NCI-H1092 treated with DMSO at 0.1 percent for 48 hours (cell line): Measurements from ENCODE around the gene SMYD3.

Source experiments
- DNase-seq: peaks from one replicate; lab custom pipeline; 2025; lab: John Stamatoyannopoulos, UW

The SMYD3 gene

GRCh38 chr1:245872475-245872874 lies 634.6 kb downstream of the SMYD3 start:
- DNase-seq = no peak

DNA sequence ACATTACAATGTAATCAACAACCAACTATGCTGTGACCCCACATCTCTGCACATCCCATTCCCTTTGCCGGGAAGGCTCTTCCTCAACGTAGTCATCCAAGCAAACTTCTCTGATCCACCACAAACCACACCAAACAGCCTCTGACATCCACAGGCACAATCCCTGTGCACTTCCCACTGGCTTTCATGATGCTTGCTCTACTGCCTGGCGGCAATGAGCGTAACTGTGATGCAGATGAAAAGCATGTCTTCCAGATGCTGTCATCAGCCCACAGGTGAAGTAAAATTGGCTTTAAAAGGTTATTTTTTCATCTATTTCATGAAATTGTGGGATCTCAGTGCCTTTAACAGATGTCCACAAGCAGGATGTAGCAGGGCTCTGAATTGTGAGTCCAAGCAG lies 635.2 kb downstream of the SMYD3 start:
- no peak for DNase-seq

DNA sequence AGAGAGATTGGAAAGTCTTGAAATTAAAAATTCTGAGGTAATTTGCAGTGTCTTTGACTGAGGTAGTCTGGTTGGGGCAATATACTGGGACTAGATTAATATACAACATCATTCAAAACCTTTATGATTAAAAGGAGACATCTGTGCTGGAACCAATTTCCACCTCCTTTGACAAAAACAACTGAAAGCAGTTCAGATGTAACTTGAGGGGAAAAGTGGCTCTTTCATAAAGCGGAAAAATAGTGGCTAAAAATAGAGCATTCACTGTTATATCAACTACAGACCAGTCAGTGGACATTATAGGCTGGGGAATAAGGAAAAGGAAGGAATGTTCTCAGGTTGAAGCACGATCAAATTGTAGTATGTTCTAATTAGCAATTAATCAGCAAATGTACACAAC lies 635.9 kb downstream of the SMYD3 start:
- no peak for DNase-seq

GRCh38 chr1:245870698-245871097 lies 636.4 kb downstream of the SMYD3 start:
- no peak for DNase-seq

DNA sequence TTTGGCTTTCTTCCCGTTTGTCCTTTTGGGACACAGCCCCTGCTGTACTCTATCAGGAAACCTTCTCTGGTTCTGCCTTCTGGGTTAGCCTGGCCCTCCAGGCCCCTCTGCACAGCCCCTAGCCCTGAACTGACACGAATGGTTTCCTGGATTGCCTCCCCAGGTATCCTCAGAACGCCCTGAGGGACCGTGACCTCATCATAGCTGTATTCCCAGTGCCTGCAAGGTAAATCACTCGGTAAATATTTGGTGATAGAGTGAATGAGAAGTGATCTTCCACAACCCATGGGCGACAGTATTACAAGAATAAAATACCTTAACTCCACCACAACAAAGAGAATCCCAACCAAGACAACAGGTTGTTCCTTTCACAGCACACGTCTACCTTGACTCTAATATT lies 637.2 kb downstream of the SMYD3 start:
- no peak for DNase-seq

DNA sequence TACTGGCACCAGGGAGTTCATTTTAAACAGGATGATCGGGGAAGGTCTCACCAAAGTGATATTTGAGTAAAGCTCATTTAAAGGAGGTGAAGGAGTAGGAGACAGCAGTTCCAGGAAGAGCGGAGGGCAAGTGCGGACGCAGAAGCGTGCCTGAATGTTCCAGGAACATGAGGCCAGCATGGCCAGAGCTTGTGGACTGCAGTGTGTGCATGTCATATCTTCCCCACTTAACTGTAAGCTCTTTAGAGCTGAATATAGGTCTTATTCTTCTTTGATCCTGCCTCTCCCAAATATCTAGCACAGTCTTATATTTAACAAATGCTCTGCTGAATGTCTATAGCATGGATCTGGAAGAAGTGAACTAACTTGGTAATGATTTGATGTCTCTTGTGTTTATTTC lies 639.3 kb downstream of the SMYD3 start:
- no peak for DNase-seq

- DNase-seq = no peak
These were observed 642.2 kb downstream of the SMYD3 start for GRCh38 chr1:245864872-245865271.

- DNase-seq = no peak
These were observed 643.4 kb downstream of the SMYD3 start for GRCh38 chr1:245863566-245864184.

- DNase-seq = no peak
These were observed 644.1 kb downstream of the SMYD3 start for GRCh38 chr1:245862812-245863540.

DNA sequence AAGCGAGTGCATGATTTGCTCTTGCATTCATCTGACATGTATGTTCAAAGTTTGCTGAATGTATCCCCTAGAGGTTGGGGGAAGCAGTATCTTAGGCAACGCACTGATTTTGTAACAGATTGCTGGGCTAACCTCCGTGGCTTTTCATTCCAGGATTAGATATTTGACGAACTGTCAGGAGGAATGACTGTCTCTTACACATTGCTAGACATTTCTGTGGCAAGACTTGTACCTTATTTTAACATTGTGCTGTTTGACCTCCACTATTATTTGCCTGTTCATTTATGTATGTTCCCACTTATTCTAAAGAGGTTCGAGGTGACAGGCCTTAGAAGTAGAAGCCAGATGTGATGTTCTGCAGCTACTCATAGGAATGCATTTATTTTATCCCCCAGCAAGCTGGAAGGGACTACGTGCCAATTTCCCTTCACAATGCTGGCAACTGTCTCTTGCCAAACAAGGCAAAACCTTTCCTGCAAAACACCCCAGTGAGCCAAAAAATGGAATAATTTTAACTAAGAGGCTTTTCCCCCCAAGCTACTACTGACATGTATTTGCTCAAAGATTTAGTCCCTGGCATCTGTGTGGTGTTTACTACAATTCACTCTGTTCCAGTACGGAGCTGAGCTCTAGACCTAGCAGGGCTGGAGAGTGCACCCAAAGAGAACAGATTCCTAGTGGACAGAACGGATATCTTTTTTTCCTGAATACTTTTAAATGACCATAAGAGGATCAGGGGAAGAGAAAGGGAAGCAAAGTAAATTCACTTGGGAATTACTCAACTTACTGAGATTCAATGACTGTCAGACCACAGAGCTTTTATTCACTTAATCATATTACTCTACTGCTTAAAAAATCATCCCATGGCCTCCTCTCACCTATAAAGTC lies 646.2 kb downstream of the SMYD3 start:
- no peak for DNase-seq

- no peak for DNase-seq
These were observed 647.5 kb downstream of the SMYD3 start for GRCh38 chr1:245859493-245860114.

DNA sequence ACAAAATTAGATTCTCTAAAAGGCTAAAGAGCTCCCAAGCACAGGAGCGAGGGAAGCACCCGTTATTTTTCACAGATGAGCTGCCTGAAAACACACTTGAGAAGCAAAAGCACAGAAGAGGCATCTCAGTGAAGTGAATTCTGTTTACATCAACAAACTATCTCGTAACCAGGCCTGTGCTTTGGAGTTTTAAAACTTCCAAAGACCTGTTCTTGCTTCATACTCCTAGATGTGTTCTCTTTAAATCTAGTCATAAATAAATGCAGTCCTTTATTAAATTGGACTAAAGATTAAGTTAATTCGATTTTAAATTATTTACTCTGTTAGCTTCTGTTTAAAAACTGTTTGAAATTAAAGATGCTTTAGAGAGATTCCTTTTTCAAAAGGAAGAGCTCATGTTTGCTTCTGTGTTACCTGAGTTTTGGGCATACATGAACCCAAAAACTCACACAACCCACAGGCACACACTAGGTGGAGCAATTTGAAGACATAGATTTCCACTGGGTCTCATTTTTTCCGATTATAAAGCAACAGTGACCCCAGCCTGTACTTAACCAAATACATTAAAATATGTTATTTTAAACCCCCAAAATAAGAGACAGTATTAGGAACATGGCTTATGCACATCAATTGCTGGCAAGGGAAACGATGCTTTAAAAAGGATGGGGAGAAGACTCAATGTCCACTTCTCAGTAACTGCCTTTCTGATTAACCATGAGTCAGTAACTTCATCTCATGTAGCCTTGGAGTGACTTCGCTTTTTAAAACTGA lies 648.2 kb downstream of the SMYD3 start:
- DNase-seq = peak; percentile 13

GRCh38 chr1:245858022-245858721 lies 648.9 kb downstream of the SMYD3 start:
- no peak for DNase-seq

DNA sequence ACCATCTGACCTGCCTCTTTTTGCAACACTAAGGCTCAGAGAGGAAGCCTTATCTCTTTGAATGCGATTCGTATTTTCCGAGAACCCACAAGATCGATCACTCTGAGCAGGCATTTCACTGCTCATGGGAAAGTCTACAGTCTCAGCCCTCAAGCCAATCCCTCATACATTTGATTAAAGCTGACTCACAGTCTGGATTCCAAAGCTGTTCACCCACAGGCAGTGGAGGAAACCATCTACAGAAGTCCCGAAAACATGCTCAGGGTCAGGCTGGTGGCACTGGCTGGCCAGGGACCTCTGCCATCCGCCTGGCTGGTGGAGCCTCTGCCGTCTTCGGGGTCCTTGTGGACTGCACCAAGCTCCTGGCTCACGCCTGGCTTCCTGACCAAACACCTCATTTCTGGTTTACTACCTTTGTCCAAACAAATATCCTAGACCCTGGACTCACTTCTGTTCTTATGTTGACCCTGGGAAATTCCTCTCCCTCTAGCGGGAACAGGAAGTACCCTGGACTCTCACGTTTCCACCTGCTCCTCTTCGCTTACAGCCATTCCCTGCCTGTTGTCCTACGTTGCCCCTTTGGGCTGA lies 650.0 kb downstream of the SMYD3 start:
- no peak for DNase-seq

GRCh38 chr1:245855846-245856730 lies 651.0 kb downstream of the SMYD3 start:
- no peak for DNase-seq

GRCh38 chr1:245853291-245853690 lies 653.8 kb downstream of the SMYD3 start:
- DNase-seq = no peak

DNA sequence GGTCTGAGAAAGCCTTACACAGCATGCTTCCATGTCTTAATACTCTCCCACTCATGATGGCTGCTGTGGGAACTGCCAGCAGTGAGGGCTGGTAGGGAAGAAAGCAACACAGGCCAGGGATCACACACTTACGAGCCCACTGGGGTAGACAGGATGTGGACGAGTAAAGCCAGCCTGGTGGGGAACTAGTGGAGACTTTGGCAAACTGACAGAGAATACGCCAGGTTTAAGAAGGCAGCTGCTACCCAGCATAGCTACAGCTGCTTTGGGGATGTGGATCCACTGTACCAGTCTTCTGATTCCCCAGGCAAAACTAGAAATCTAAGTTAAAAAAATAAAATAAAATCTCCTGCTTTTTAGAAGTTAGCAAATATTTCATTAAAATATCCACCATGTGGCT lies 664.0 kb downstream of the SMYD3 start:
- no peak for DNase-seq

DNA sequence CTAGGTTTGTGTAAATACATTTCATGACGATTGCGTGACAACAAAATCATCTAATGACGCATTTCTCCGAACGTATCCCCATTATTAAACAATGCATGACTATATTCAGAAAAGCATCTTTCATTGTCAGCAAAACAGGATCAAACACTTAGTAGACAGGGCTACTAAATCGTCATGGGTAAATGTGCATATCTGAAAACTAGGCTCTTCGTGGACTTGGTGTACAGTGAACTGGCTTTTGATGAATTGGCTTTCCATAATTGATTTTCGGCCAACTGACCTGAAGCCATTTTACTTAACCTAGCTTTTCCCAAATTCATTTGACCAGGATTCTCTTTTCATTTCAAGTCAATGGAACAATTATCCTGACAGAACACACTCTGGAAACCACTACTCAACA lies 665.0 kb downstream of the SMYD3 start:
- no peak for DNase-seq

DNA sequence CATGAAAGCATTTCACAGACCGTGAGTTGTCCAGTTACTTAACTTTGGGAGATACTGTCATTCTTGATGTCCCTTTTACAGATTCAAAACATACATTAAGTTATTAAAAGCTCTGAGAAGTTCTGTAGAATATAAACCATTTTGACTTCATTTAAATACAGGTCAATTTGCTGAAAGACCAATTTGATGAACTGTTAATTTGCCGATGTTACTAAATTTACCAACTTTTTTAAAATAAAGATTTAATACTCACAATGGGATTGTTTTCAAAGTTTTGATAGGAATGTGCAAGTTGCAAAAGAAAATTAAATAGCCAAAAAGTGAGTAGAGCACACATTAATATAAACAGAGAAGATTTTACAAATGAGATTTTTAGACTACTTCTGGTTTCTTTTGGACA lies 666.1 kb downstream of the SMYD3 start:
- DNase-seq = no peak

- DNase-seq = no peak
These were observed 669.4 kb downstream of the SMYD3 start for GRCh38 chr1:245837718-245838117.
